Vein endothelial cell (primary cell): ENCODE data around the gene NDUFS8. TPM values are rescaled to one million over a fixed set of nuclear protein-coding genes. Genes with fewer than 3 reads are reported as not detected.

Source experiments
- small RNA-seq: library from RNA; depleted of rRNA; stranded (forward); fragments of <200 nt; gene quantifications from one replicate; pipeline ENCODE3, GENCODE V24; 2012
- total RNA-seq: library from RNA; depleted of rRNA; stranded (reverse); fragments of >200 nt; gene quantifications from 2 replicates; pipeline ENCODE4 v1.2.3, GENCODE V29; 2012

NDUFS8 gene
- 65.5 and 84.6 TPM in 2 replicates for total RNA-seq

DNA sequence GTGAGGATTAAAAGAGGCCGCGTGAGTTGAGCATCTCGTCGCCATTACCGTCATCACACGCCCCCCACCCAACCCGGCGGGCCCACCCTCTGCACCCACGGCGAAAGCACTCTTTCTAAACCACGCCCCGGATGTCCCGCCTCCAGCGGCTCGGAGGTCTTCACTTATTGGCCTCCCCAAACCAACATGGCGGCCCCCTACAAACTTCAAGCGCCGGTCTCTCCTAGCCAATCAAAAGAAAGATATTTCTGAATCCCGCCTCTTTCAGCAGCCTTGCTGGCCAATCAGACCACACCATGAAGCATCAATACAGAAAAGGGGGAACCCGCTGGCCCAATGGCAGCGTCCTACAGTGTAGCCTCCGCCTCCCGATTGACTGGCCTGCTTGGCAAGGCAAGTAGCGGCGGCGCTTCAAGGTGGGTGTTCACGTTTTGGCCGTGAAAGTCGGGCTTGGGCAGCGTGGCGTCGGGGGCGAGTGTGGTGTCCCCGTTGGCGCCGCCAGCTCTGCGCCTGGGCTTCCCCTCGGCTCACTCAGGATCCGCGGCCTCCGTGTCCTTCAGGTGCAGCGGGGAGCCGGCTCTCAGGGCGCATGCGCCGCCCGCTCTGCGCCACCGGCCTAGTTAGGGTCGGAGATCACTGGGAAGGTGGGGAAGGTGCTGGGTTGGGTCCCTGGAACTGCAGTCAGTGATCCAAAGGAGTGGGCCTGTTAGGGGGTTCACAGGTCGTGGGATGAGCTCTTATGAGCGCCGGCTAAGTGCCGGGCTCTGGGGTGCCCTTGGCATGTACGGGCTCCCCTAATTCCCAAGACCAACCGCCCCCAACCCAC lies at the start of gene NDUFS8:
Gene NDUFS8 (plus strand): TSS at position 364 of the 826 bp plus-strand sequence. CDS start 1,471 bp downstream, outside the sequence.

DNA sequence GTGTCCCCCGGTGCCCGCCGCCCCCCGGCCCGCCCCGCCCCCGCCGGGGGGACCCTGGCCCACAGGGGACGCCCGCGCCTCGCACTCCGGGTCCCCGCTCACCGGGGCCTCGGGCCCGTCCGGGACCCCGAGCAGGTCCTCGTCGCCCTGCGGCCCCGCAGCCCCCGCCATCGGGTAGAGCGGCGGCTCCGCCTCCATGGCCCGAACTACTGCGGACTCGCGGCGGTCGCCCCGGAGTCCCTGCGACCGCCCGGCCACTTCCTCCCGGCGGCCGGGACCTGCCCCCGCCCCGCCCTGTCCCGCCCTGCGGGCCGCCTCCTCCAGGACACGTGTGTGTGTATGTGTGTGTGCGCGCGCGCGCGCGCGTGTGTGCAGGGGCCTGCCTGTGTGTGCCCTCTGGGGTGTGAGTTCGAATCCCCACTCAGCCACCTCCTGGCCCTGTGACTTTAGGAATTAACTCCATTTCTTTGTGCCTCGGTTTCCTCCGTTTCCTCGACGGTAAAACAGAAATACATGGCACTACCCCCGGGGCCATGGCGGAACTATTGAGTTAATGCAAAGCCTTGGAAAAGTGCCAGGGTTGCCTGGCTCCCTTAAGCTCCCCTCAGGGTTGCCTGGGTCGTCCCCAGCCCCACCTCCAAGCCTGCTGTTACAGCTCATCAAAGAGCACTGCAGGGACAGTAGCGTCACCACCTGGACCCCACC lies 26.5 kb upstream of the NDUFS8 start, which contains the start of gene UNC93B1:
Gene UNC93B1 (minus strand): TSS at position 252 of the 705 bp plus-strand sequence. CDS start 54 bp downstream, at position 198.

DNA sequence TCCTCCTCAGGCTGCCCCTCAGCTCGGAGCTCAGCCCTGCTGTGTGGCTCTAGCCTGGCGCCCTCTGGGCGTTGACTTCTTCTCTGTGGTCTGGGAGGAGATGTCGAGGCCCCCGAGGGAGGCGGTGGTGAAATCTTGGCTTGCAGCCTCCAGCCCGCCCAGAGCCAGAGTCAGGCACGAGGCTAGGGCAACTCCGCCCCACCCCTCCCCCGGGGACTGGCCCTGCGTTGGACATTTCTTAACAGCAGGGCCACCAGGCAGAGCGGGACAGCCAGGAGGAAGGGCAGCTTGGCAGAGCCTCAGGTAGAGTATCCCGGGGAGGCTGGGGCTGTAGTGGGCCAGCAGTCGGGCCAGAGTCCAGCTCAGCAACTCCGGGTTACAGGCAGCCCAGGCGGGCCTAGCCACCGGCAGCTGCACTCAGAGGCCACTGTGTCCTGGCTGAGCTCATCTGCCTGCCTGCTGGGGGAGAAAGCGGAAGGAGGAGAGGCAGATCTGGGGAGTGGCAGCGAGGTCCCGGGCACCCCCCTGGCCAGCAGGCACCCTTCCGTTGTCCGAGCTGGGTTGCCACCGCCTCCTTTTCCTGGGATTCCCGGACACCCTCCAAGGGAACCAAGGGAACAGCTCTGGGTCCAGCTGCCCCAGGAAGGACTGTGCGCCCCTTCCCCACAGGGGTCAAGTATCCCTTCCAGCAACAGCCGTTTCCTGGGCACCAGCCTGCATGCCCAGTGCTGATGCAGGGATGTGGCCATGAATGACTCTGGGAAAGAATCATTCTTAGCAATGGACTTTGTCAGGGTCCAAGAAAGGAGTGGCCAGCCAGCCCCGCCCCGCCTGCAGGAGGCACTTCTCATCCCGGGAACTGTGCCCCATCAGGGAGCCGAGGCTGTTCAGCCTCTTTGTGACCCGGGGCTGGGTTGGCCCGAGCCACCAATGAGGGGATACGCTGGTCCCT lies 20.1 kb upstream of the NDUFS8 start, which contains the start of gene ALDH3B1:
Gene ALDH3B1 (plus strand): TSS at position 238 of the 952 bp plus-strand sequence. CDS start 4,971 bp downstream, outside the sequence.

DNA sequence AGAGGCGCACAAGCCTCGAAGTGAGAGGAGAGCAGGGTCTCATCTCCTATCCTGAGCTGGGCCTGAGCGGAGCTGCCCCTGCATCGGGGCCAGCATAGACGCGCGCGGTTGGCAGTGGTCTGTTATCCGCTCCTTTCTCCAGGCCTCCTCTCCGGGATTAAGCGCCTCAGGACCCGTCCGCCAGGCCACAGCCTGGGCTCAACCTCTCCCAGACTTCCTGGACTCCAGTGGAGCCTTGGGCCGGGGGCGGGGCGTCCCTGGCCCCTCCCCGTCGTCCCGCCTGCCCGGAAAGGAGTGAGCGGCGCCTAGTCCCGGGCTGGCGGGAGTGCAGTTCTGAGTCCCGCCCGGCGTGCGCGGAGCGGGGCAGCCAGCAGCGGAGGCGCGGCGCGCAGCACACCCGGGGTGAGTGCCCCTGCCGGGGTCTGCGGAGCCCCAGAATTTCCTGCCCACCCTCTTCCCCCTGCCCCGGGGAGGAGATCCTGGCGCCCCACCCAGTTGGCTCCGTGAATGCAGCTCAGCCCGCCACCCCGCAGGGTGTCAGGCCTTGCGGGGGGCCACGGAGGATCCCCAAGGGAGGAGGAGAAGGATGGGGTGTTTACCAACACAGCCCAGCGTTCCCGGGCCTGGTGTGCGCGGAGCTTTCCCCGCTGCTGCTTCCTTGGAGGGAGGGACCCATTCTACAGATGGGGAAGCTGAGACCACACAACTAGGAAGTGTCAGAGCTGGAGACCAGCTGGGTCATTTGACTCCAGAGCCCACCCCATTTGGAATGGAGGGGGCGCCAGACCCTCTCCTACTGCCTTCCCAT lies 8.4 kb downstream of the NDUFS8 start, which contains the start of gene TCIRG1:
Gene TCIRG1 (plus strand): TSS at position 308 of the 808 bp plus-strand sequence. CDS start 2,247 bp downstream, outside the sequence.

Small RNA genes lying within 50 kb of the gene (small RNA-seq; reads per million reads assigned to genes)
- not detected for gene MIR6753

Other genes starting within 250 kb of the NDUFS8 start
- gene UNC93B1, start 26.6 kb upstream of the NDUFS8 start, total RNA-seq = 15.8 and 24.5 TPM in 2 replicates
- gene ALDH3B1, start 20.4 kb upstream of the NDUFS8 start, total RNA-seq = 0.67 and 2.0 TPM in 2 replicates
- 90.3 and 128 TPM in 2 replicates for gene TCIRG1, start 8.3 kb downstream of the NDUFS8 start, total RNA-seq
- 18.0 and 24.6 TPM in 2 replicates for gene CHKA, start 90.7 kb downstream of the NDUFS8 start, total RNA-seq
- gene KMT5B, start 182.6 kb downstream of the NDUFS8 start, total RNA-seq = 27.4 and 28.1 TPM in 2 replicates
- 13.3 and 18.0 TPM in 2 replicates for gene C11orf24, start 241.3 kb downstream of the NDUFS8 start, total RNA-seq